ENCODE measurements around the gene CNTNAP3. TPM values are rescaled to one million over a fixed set of nuclear protein-coding genes. Genes with fewer than 3 reads are reported as not detected.
"Not testable (repeated sequence)": the region's sequence is repeated elsewhere in the genome, so short reads cannot be mapped to it uniquely, and the experiment has no call there.

Gene CNTNAP3
- total RNA-seq, 2 experiments from 2014 or later: not detected

DNA sequence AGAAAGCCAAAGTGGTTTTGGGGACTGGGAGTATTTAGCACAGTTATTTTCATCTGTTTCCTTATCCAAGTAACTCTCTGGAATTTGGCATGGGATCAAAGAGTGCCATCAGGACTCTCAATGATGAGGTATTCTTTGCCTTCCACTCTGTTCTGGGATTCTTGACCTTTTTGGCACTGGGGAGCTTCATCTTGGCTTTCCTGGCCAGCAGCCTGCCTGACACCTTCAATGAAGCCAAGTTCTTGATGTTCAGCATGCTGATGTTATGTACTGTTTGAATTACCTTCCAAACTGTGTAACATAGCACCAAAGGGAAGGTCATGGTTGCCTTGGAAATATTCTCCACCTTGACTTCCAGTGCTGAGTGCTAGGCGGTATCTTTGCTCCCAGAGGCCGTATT is 248.8 kb downstream of the CNTNAP3 start:
- H3K4me3 Mint-ChIP-seq; H3K36me3 Mint-ChIP-seq; H3K4me1 Mint-ChIP-seq; ATAC-seq; DNase-seq; H3K27ac Mint-ChIP-seq; H3K9me3 Mint-ChIP-seq (ENCODE audit: low read depth); CTCF ChIA-PET; H3K27me3 Mint-ChIP-seq: not testable (repeated sequence)

DNA sequence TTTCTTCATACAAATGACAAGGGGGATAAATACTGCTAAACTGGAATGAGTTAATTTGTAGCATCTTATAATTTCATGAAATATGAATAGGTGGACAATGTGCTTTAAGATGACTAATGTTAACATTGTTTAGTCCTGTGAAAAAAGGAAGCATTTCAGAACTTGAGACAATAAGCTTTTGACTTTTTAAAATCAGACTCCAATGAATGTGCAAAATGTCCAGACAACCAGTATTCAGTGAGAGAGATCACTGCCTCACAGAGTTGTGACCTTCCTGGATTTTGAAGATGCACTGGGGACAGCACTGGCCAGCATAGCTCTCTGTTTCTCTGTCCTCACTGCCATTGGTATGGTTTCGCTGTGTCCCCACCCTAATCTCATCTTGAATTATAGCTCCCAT is 249.7 kb downstream of the CNTNAP3 start:
- CTCF ChIA-PET; H3K9me3 Mint-ChIP-seq (ENCODE audit: low read depth): not testable (repeated sequence)

DNA sequence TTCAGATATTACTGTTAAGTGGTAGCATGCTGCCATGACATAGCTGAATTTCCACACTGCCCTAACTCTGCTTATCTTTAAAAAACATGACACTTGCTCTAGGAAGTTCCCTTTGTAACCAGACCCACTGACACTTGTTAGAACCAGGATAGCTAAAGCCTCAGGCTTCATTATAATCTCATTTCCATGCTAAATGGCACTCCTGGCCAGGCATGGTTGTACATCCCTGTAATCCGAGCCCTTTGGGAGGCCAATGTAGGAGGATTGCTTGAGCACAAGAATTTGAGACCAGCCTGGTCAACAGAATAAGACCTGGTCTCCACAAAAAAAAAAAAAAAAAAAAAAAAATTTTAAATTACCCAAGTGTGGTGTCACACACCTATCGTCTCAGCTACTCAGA is 254.1 kb downstream of the CNTNAP3 start:
- CTCF ChIA-PET; H3K36me3 Mint-ChIP-seq; H3K4me3 Mint-ChIP-seq; ATAC-seq; H3K4me1 Mint-ChIP-seq; DNase-seq; H3K27me3 Mint-ChIP-seq; H3K9me3 Mint-ChIP-seq (ENCODE audit: low read depth); H3K27ac Mint-ChIP-seq: not testable (repeated sequence)

More for the DNA sequence above, 249.7 kb downstream of the CNTNAP3 start:
- not testable (repeated sequence) for H3K4me1 Mint-ChIP-seq, H3K27ac Mint-ChIP-seq, H3K27me3 Mint-ChIP-seq, ATAC-seq, H3K36me3 Mint-ChIP-seq, DNase-seq, H3K4me3 Mint-ChIP-seq

DNA sequence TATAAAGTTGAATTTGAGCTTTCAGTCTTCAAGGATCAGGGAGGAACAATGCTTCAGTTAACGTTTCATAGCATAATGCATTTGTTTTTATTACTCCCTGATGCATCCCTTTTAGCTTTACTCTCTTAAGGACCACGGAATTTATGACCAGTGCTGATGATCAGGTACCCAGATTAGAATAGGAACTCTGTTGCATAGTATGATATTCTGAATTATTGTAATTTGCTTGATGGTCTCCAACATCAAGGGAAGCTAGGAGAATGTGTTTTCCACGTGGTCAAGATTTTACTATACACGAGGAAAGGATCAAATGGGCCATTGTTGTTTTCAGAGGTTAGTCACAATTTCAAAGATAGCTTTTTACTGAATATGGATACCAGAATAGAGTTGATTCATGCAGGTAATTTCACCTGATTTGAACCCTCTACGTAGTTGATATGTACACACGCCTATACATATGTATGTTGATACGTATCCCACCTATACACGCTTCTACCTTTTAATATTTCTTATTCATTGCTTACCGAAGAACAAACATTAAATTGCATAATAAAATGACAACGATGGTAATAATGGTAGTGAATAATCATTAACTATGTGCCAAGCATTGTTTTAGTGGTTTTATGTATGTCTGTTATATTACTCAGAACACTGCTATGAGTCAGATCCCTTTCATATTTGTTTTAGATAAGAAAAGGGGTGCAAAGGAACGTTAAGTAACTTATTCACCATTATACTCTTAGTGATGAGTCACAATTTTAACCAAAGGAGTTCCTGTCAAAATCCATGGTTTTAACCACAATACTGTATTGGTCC is 257.6 kb downstream of the CNTNAP3 start:
- H3K27ac Mint-ChIP-seq; H3K4me1 Mint-ChIP-seq; CTCF ChIA-PET; H3K27me3 Mint-ChIP-seq; ATAC-seq; H3K36me3 Mint-ChIP-seq; DNase-seq; H3K9me3 Mint-ChIP-seq (ENCODE audit: low read depth); H3K4me3 Mint-ChIP-seq: not testable (repeated sequence)

DNA sequence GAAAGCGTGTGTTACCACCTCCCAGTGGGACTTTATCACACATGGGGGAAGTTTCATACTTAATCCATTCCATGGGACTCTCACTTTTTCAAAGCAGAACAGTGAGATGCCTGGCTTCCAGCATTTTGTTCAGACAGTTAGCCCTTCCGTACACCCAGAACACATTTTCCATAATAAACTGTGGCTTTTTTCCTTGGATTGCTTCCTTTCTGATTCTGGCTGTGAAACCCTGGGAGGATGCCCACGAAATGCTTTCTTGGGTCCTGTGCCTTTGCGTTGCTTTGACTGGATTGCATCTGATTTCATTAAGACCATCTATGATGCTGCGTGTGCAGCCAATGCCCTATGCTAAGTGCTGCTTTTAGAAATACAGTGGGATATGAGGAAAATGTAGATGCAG is 259.1 kb downstream of the CNTNAP3 start:
- not testable (repeated sequence) for H3K9me3 Mint-ChIP-seq (ENCODE audit: low read depth)

DNA sequence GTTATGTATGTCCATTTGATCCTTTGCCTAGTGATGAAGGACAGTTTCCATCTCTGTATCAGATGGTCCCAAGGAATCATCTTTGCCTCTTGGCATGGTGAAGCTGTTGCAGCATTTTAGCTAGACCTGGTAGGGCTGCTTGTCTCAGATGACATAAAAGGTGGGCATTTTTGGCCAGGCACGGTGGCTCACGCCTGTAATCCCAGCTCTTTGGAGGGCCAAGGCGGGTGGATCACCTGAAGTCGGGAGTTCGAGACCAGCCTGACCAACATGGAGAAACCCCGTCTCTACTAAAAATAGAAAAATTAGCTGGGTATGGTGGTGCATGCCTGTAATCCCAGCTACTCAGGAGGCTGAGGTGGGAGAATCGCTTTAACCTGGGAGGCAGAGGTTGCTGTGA is 259.8 kb downstream of the CNTNAP3 start:
- DNase-seq; CTCF ChIA-PET; H3K4me1 Mint-ChIP-seq; H3K4me3 Mint-ChIP-seq; H3K27ac Mint-ChIP-seq; H3K9me3 Mint-ChIP-seq (ENCODE audit: low read depth); ATAC-seq; H3K36me3 Mint-ChIP-seq; H3K27me3 Mint-ChIP-seq: not testable (repeated sequence)

More for the DNA sequence above, 259.1 kb downstream of the CNTNAP3 start:
- H3K27ac Mint-ChIP-seq, H3K27me3 Mint-ChIP-seq, DNase-seq, ATAC-seq, H3K4me3 Mint-ChIP-seq, H3K36me3 Mint-ChIP-seq, H3K4me1 Mint-ChIP-seq, CTCF ChIA-PET: not testable (repeated sequence)

DNA sequence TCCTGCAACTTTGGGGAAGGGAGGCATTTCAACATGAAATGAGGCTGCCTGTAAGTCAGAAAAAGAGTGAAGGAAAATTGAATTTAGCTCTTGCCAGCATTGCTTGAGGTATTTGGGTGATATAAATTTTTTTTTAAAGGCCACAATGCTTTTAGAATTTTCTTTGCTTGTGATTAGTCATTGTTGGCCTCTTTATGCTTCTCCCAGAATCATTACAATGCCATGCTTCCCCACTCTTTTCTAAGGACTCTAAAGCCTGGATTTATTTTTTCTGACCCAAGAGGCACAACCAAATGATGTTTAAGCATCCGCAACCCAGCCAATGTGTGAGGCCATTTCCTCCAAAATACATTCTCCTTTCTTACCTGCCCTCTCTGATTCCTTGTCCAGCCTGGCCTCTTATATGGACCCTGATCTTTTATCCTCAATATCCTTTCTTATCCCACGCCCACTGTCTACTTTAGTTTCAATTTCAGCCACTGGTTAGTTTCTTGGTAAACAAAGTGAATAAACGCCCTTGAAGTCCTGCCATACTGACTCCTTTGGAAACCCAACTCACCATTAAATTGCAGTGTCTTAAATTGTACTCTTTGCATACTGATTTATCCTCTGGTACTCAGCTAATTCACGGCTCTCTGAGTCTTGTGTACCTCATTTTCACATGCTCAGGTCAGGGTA is 261.9 kb downstream of the CNTNAP3 start:
- H3K9me3 Mint-ChIP-seq (ENCODE audit: low read depth); H3K4me3 Mint-ChIP-seq; H3K36me3 Mint-ChIP-seq; ATAC-seq; DNase-seq; H3K27ac Mint-ChIP-seq; CTCF ChIA-PET; H3K27me3 Mint-ChIP-seq; H3K4me1 Mint-ChIP-seq: not testable (repeated sequence)

Other genes starting within 250 kb of the CNTNAP3 start
- gene SPATA31A1, start 67.5 kb upstream of the CNTNAP3 start, total RNA-seq: not detected